CD14-positive monocyte (primary cell): ENCODE measurements around the gene CSAD. TPM values are rescaled to one million over a fixed set of nuclear protein-coding genes. Genes with fewer than 3 reads are reported as not detected.

Experiments used
- DNase-seq, 3 donors: peaks; one replicate each; pipeline ENCODE4 v3.0.0-alpha.2; 2011 to 2022
- H2AFZ ChIP-seq: 2 replicates; pipeline ENCODE4 v1.6.0; 2012; ENCODE audit warnings: mild to moderate bottlenecking, low read depth, low read length, inconsistent platforms; ENCODE audit not compliant: insufficient read depth, poor library complexity, severe bottlenecking
- H3K27ac ChIP-seq, 2 donors: 1 replicate in 1 of 2; 2 replicates in 1 of 2; pipeline ENCODE4 v1.5.1; 2012 to 2013; ENCODE audit warnings: low read length in 2 of 2, control low read depth in 1 of 2, inconsistent platforms in 1 of 2, low read depth in 1 of 2, mild to moderate bottlenecking in 1 of 2
- H3K27me3 ChIP-seq, 2 donors: one replicate each; pipeline versions ENCODE4 v1.6.0 to v1.6.1; 2011 to 2013; ENCODE audit warnings: low read length in 2 of 2; ENCODE audit not compliant: control insufficient read depth in 2 of 2, insufficient read depth in 2 of 2
- H3K36me3 ChIP-seq, 2 donors: replicated peaks in 1 of 2; 1 replicate in 1 of 2; 2 replicates in 1 of 2; pipeline versions ENCODE4 v1.5.1 to v1.6.1; 2012 to 2013; ENCODE audit warnings: low read length in 2 of 2, control low read depth in 1 of 2, inconsistent platforms in 1 of 2, mild to moderate bottlenecking in 1 of 2; ENCODE audit not compliant: insufficient read depth in 2 of 2, control insufficient read depth in 1 of 2
- H3K4me1 ChIP-seq, 2 donors: 1 replicate in 1 of 2; 2 replicates in 1 of 2; pipeline versions ENCODE4 v1.5.1 to v1.6.1; 2012 to 2013; ENCODE audit warnings: low read length in 2 of 2, control low read depth in 1 of 2, inconsistent platforms in 1 of 2, mild to moderate bottlenecking in 1 of 2, moderate library complexity in 1 of 2; ENCODE audit not compliant: insufficient read depth in 2 of 2, control insufficient read depth in 1 of 2
- H3K4me2 ChIP-seq: replicated peaks from 2 replicates; pipeline ENCODE3; 2012; ENCODE audit warnings: low read length, moderate library complexity, mild to moderate bottlenecking; ENCODE audit not compliant: poor library complexity, severe bottlenecking; ENCODE audit errors: extremely low read depth
- H3K4me3 ChIP-seq, 3 experiments: fragments of 200-600 bp in 1 of 3; sonication (generic) in 1 of 3; replicated peaks in 1 of 3; 1 replicate in 2 of 3; 2 replicates in 1 of 3; pipeline ENCODE4 v1.5.1; 2011 to 2013; ENCODE audit warnings: low read length in 3 of 3, mild to moderate bottlenecking in 3 of 3, control low read depth in 2 of 3, low read depth in 2 of 3, inconsistent platforms in 1 of 3, moderate library complexity in 1 of 3
- H3K79me2 ChIP-seq: 2 replicates; pipeline ENCODE4 v1.6.0; 2012; ENCODE audit warnings: mild to moderate bottlenecking, control low read depth, inconsistent platforms, low read length, moderate library complexity; ENCODE audit not compliant: insufficient read depth
- H3K9ac ChIP-seq: 2 replicates; pipeline ENCODE4 v1.6.0; 2017; ENCODE audit warnings: low read length, mild to moderate bottlenecking; ENCODE audit not compliant: insufficient read depth, poor library complexity, severe bottlenecking
- H3K9me3 ChIP-seq, 2 donors: replicated peaks in 1 of 2; 1 replicate in 1 of 2; 2 replicates in 1 of 2; pipeline versions ENCODE4 v1.5.1 to v1.6.1; 2012 to 2013; ENCODE audit warnings: low read length in 2 of 2, control low read depth in 1 of 2; ENCODE audit not compliant: control insufficient read depth in 1 of 2, insufficient read depth in 1 of 2
- H4K20me1 ChIP-seq: 2 replicates; pipeline ENCODE4 v1.6.0; 2012; ENCODE audit warnings: mild to moderate bottlenecking, low read length, control low read depth, moderate library complexity; ENCODE audit not compliant: insufficient read depth
- H3K27ac Mint-ChIP-seq, 7 donors: one replicate each; pipeline ENCODE4 v1.8.0; 2020; ENCODE audit warnings: mild to moderate bottlenecking in 7 of 7, mixed read lengths in 7 of 7, moderate library complexity in 6 of 7, inconsistent platforms in 2 of 7
- H3K27me3 Mint-ChIP-seq, 3 donors: one replicate each; pipeline ENCODE4 v1.8.0; 2021 to 2022; ENCODE audit warnings: low read depth in 3 of 3, mild to moderate bottlenecking in 3 of 3, mixed read lengths in 3 of 3, moderate library complexity in 3 of 3, inconsistent platforms in 1 of 3
- H3K36me3 Mint-ChIP-seq, 2 donors: one replicate each; pipeline ENCODE4 v1.8.0; 2020; ENCODE audit warnings: mixed read lengths in 2 of 2, inconsistent platforms in 1 of 2, mild to moderate bottlenecking in 1 of 2
- H3K4me1 Mint-ChIP-seq: one replicate; pipeline ENCODE4 v1.8.0; 2020; ENCODE audit warnings: mild to moderate bottlenecking, mixed read lengths
- H3K4me3 Mint-ChIP-seq, 2 donors: one replicate each; pipeline ENCODE4 v1.8.0; 2020; ENCODE audit warnings: mild to moderate bottlenecking in 2 of 2, mixed read lengths in 2 of 2, moderate library complexity in 1 of 2
- H3K9me3 Mint-ChIP-seq, 7 donors: one replicate each; pipeline ENCODE4 v1.8.0; 2020 to 2022; ENCODE audit warnings: mixed read lengths in 7 of 7, mild to moderate bottlenecking in 6 of 7, moderate library complexity in 6 of 7, inconsistent platforms in 2 of 7
- WGBS: methylation state at CpG from one replicate; pipeline ENCODE4 v1.1.5; 2013; ENCODE audit warnings: missing lambda C conversion rate; ENCODE audit not compliant: insufficient coverage; 5-methylcytosine and 5-hydroxymethylcytosine counted together
- intact Hi-C, 2 donors: fragments of 100-400 bp; cut with micrococcal nuclease; formaldehyde crosslinking; loops; one replicate each; pipeline versions ENCODE4 v1.15.0 to v1.15.1; 2023
- polyA plus RNA-seq, 3 donors: library from polyadenylated mRNA; depleted of rRNA in 1 of 3; unstranded in 2 of 3; stranded (reverse) in 1 of 3; fragments of 300-500 nt in 2 of 3; fragments of >200 nt in 1 of 3; fragmentation: Illumina TruSeq in 2 of 3; gene quantifications; 1 replicate in 2 of 3; 2 replicates in 1 of 3; pipeline ENCODE4 v1.2.3, GENCODE V29; 2012 to 2021
- TF ChIP-seq, protein P1 (sequence below): fragments of 200-600 bp; IDR thresholded peaks from one replicate; pipeline ENCODE4 v1.8.0; 2022; ENCODE audit warnings: antibody characterized with exemption, mild to moderate bottlenecking

Gene CSAD
- polyA plus RNA-seq, 3 donors: 1.3 to 145 (median 1.4) TPM

- Histone ChIP-seq H3K9ac (peak overlapping the region; percentile 56), H2AFZ (peak overlapping the region; percentile 72), H3K4me1 (peaks cover 63 to 85% of the 10 kb centered on the region in 2 donors), H3K4me3 (peak overlapping the region; percentile 39 to 79 (median 77)), H3K79me2 (peaks cover 25% of the 10 kb centered on the region), H3K4me2 (peak overlapping the region; percentile 95), H3K9me3 (no peaks in the 10 kb centered on the region), H3K27ac (peak overlapping the region; percentile 68 to 88), H3K36me3 (peaks cover 7 to 36% of the 10 kb centered on the region in 2 donors), H4K20me1 (no peaks in the 10 kb centered on the region), H3K27me3 (no peaks in the 10 kb centered on the region)
- whole genome bisulfite sequencing: 7% methylated on average over 6 of the region's 7 CpGs
- H3K27me3 Mint-ChIP-seq: peaks cover 0 to 1% (median 0%) of the 10 kb centered on the region in 3 donors
- peak overlapping the region; percentile 88 to 97 (median 92) for H3K27ac Mint-ChIP-seq
- H3K36me3 Mint-ChIP-seq: peaks cover 29 to 36% of the 10 kb centered on the region in 2 donors
- peak overlapping the region; percentile 85 to 97 for H3K4me3 Mint-ChIP-seq
- intact Hi-C loops: no loop called here
- peaks cover 0 to 2% (median 0%) of the 10 kb centered on the region in 7 donors for H3K9me3 Mint-ChIP-seq
- peaks cover 78% of the 10 kb centered on the region for H3K4me1 Mint-ChIP-seq
- peak in 2 of 3 donors; percentile 52 to 61 for DNase-seq
- TF ChIP-seq, protein P1, sequence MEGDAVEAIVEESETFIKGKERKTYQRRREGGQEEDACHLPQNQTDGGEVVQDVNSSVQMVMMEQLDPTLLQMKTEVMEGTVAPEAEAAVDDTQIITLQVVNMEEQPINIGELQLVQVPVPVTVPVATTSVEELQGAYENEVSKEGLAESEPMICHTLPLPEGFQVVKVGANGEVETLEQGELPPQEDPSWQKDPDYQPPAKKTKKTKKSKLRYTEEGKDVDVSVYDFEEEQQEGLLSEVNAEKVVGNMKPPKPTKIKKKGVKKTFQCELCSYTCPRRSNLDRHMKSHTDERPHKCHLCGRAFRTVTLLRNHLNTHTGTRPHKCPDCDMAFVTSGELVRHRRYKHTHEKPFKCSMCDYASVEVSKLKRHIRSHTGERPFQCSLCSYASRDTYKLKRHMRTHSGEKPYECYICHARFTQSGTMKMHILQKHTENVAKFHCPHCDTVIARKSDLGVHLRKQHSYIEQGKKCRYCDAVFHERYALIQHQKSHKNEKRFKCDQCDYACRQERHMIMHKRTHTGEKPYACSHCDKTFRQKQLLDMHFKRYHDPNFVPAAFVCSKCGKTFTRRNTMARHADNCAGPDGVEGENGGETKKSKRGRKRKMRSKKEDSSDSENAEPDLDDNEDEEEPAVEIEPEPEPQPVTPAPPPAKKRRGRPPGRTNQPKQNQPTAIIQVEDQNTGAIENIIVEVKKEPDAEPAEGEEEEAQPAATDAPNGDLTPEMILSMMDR: no peak
These were observed 28.2 kb upstream of the CSAD start for GRCh38 chr12:53208877-53209463.

- H3K4me1 Mint-ChIP-seq: peaks cover 78% of the 10 kb centered on the region
- peak overlapping the region; percentile 56 for H3K9ac ChIP-seq
These were observed 27.7 kb upstream of the CSAD start for GRCh38 chr12:53208435-53208834.

More at GRCh38 chr12:53208435-53208834, 27.7 kb upstream of the CSAD start:
- Histone ChIP-seq H3K4me2 (peak overlapping the region; percentile 95), H3K4me3 (peak overlapping the region in 1 of 3 experiments; percentile 79), H3K4me1 (peaks cover 64 to 86% of the 10 kb centered on the region in 2 donors), H3K9me3 (no peaks in the 10 kb centered on the region), H4K20me1 (no peaks in the 10 kb centered on the region), H3K27me3 (no peaks in the 10 kb centered on the region), H2AFZ (peak overlapping the region; percentile 72), H3K36me3 (peaks cover 7 to 31% of the 10 kb centered on the region in 2 donors), H3K79me2 (peaks cover 31% of the 10 kb centered on the region), H3K27ac (peak overlapping the region; percentile 68 to 88)
- intact Hi-C loops: no loop called here
- Mint-ChIP-seq H3K4me3 (peak overlapping the region; percentile 85 to 97), H3K27me3 (peaks cover 0 to 1% (median 0%) of the 10 kb centered on the region in 3 donors), H3K27ac (peak overlapping the region; percentile 81 to 97 (median 91)), H3K36me3 (peaks cover 24 to 31% of the 10 kb centered on the region in 2 donors), H3K9me3 (peaks cover 0 to 2% (median 0%) of the 10 kb centered on the region in 7 donors)
- WGBS: 83% methylated on average over 1 of the region's 2 CpGs
- no peak for DNase-seq
- TF ChIP-seq, protein P1: no peak
